Stimulated activated CD4-positive, alpha-beta T cell treated with anti-CD3 and anti-CD28 coated beads, Interleukin-15, amount 100 ng/mL, for 48 hours (primary cell): Measurements from ENCODE around the gene F2R.
"Not testable (repeated sequence)": the region's sequence is repeated elsewhere in the genome, so short reads cannot be mapped to it uniquely, and the experiment has no call there.

Experiments used
- DNase-seq, 2 donors: peaks; one replicate each; pipeline ENCODE4 v3.0.0-alpha.2; 2020; ENCODE audit warnings: low read depth in 2 of 2

Gene F2R

GRCh38 chr5:76720988-76721569 is 5.2 kb downstream of the F2R start:
- DNase-seq: no peak

- no peak for DNase-seq
These were observed 7.3 kb downstream of the F2R start for GRCh38 chr5:76723266-76723665.

- DNase-seq: no peak
These were observed 8.0 kb downstream of the F2R start for GRCh38 chr5:76723906-76724305.

- DNase-seq: no peak
These were observed 8.9 kb downstream of the F2R start for GRCh38 chr5:76724871-76725270.

GRCh38 chr5:76728965-76729364 is 13.0 kb downstream of the F2R start:
- no peak for DNase-seq

GRCh38 chr5:76729373-76730290 is 13.7 kb downstream of the F2R start:
- no peak for DNase-seq

- no peak for DNase-seq
These were observed 16.6 kb downstream of the F2R start for GRCh38 chr5:76732405-76733048.

- peak in 1 of 2 donors; percentile 16 for DNase-seq
These were observed 17.1 kb downstream of the F2R start for GRCh38 chr5:76733049-76733417.

- no peak for DNase-seq
These were observed 20.0 kb downstream of the F2R start for GRCh38 chr5:76735762-76736545.

GRCh38 chr5:76736679-76737556 is 21.0 kb downstream of the F2R start:
- DNase-seq: no peak

- no peak for DNase-seq
These were observed 21.9 kb downstream of the F2R start for GRCh38 chr5:76737846-76738245.

GRCh38 chr5:76741506-76741905 is 25.6 kb downstream of the F2R start:
- not testable (repeated sequence) for DNase-seq

- no peak for DNase-seq
These were observed 26.7 kb downstream of the F2R start for GRCh38 chr5:76742583-76742982.

GRCh38 chr5:76744632-76745031 is 28.7 kb downstream of the F2R start:
- DNase-seq: no peak

- DNase-seq: no peak
These were observed 29.7 kb downstream of the F2R start for GRCh38 chr5:76745670-76746069.

- no peak for DNase-seq
These were observed 30.8 kb downstream of the F2R start for GRCh38 chr5:76746677-76747076.

- no peak for DNase-seq
These were observed 31.8 kb downstream of the F2R start for GRCh38 chr5:76747706-76748105.

- DNase-seq: no peak
These were observed 35.4 kb downstream of the F2R start for GRCh38 chr5:76751291-76751690.

- DNase-seq: no peak
These were observed 38.7 kb downstream of the F2R start for GRCh38 chr5:76754668-76755078.

- DNase-seq: no peak
These were observed 40.1 kb downstream of the F2R start for GRCh38 chr5:76755779-76756637.
